Activated CD4-positive, alpha-beta T cell treated with anti-CD3 and anti-CD28 coated beads, Interleukin-2, Interleukin-6, amounts not matched to agents 100 ng/mL and 50 ng/mL, durations not matched to agents 16 hours and 8 hours (primary cell): Measurements from ENCODE around the gene KLF13.

Experiments used
- DNase-seq: peaks from one replicate; pipeline ENCODE4 v3.0.0-alpha.2; 2020

KLF13 gene

GRCh38 chr15:31300981-31301672 is 25.5 kb upstream of the KLF13 start:
- DNase-seq, result no peak

DNA sequence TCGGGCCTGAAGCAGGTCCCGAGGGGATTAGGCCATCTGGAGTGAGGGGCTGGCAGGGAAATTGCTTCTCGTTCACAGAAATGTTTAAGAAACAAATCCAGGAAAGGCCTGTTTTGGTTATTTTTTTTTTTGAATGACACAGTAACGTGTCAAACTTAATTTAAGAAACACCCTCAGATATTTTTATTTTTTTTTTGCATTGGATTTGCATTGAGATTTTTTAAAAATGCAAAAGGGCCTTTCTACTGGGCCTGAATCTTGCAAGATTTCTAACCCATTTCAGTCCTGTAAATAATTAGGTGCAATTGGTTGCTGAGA is 25.0 kb upstream of the KLF13 start:
- DNase-seq, result no peak

DNA sequence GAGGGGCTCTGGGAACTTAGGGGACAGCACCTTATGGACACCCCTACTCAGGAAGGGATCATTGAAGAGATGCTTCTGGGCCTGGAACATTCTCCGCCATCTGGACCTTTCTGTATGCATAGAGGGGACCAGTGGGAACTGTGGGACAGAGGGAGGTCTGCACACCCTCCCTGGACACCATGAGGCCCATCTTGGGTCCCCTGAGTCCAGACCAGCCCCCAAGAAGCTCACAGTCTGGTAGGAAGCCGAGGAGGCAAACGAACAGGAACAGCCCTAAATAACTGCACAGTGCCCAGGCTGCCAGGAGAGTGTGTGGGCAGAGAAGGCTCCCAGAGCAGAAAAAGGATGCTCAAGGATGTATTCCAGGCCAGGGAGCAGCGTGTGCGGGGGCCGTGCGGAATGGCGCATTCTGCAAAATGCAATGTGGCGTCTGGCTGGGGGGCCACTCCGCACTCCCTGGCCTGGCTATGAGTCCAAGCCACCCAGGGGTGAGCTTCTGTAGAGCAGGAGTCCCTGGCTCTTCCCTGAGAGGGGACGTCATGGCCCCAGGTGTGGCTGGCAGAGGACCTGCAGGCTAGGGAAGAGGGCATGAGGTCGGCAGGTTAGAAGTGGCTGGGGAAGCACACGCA is 24.5 kb upstream of the KLF13 start:
- DNase-seq, result no peak

DNA sequence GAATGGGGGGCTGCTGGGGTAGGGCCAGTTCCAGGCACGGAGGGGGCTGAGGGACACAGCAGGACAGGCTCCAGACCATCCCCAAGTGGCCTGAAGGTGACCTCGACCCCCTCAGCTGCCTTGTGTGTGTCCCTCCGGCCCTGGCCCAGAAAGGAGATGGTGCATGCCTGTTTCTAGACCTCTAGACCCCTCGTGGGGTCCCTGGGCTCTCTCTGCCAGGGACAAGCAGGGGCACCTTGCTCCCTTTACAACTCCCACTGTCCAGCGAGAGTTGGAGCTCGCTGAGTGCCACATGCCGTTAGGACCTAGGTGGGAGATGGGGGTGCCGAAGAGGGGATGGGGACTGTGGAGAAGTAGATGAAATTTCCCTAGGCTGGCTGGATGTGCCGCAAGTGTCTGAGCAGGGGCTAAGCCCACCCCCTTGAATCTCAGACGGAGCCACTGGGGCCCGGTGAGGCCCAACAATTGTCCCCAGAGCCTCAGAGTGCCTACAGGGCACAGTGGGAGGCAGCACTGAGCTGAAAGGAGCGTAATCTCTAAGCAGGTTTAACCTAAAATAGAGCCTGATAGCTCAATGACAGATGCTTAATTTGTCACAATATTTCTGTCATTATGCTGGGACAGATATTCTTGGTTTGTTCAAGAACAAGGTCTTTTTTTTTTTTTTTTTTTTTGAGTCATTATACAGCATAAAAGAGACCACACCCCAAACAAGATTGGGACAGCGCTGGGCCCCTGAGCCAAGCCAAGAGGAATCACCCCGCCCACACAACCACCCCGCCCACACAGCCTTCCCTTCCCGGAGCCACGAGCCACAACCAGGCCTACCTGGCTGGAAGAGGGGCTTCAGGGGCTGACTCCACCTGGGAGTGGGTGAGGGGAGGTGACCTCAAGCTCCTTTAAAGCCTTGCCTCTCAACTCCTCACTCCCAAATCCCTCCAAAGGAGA is 23.6 kb upstream of the KLF13 start:
- no peak for DNase-seq

- DNase-seq, result no peak
Observed at GRCh38 chr15:31303726-31304648, 22.6 kb upstream of the KLF13 start.

- DNase-seq, result no peak
Observed at GRCh38 chr15:31304751-31305365, 21.8 kb upstream of the KLF13 start.

DNA sequence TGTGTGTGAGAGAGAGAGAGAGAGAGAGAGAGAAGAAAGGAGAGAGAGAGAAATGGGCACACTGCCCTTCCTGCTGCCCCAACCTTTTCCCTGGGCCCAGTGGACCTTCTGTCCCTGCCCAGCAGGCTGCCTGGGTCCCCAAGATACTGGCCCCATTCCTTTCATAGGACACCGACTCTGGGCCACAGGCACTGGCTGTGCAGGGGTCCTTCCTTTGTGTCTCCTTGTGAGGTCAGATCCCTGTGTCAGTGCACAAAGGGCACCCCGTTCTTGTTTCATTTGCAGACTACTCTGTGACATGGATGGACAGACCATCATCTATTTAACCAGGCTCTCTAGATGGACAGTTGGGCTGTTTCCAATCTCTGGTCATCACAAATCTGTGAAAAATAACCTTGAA is 21.3 kb upstream of the KLF13 start:
- no peak for DNase-seq

GRCh38 chr15:31305796-31306425 is 20.7 kb upstream of the KLF13 start:
- DNase-seq, result no peak

- no peak for DNase-seq
Observed at GRCh38 chr15:31306426-31307269, 20.0 kb upstream of the KLF13 start.

DNA sequence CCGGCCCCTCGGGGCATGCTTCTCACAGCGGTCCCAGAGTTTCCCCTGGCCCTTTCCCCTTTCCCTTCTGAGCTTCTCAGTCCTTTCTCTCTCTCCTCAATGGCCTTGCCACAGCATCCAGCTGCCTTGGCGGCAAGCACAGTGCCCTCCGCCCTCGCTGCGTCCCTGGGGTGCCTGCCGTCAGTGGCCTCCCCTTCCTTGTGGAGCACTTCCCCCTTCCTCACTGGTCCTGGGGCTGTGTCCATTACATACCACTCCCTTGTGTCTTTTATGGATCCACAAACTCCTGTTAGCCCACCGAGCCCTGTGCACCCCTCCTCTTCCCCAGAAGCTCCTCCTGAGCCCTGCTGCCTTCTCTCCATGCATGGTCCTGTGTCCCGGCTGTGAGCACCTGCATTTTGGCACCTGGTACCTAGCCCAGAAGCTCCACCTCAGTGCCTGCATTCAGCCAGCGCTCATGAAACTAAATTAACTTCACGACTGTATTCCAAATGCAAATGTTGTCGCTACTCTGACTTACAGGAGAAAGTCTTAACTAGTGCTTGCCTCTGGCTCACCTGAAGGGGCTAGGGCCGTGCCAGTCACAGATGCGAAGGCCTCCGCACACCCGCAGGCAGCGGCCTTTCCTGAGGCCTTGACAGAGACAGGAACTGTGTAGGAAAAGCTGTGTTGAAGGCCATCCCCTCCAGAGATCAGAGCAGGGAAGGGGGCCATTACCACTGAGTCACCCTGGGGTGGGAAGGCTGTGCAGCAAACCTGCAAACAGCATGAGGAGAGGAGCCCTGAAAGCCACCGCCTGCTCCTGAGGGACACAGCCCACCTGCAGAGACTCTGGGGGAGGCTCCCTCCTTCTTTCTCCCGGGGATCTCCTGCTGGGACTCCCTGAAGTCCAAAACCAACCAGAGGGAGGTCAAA is 19.1 kb upstream of the KLF13 start:
- no peak for DNase-seq

- DNase-seq, result no peak
Observed at GRCh38 chr15:31308185-31308639, 18.4 kb upstream of the KLF13 start.

DNA sequence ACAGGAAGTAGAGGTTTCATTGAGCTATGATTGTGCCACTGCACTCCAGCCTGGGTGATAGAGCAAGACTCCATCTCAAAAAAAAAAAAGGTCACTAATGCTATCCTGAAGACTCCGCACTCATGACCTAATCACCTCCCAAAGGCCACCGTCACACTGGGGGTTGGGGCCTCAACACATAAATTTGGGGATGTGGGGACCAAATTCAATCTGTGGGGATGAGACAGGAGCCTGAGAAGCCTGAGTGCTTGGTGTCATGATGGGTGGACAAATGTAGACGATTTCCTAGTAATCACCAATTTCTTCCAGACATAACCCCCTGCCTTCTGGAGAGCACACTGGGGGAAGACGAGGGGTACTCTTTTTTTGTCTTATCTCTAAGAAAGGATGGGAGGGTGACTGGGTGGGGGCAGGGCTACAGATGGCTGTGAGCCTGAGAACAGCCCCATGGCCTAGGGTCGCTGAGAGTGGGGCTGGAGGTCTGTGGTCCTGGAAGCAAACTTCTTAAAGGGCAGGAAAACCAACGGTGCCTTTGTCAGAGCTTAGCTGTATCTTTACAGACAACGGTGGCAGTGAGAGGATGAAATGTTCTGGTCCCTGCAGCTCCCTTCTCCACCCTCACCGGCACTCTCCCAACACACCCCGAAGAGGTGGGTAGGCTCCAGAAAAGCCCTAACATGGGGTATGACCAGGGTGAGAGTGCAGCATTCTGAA is 16.6 kb upstream of the KLF13 start:
- DNase-seq, result no peak

DNA sequence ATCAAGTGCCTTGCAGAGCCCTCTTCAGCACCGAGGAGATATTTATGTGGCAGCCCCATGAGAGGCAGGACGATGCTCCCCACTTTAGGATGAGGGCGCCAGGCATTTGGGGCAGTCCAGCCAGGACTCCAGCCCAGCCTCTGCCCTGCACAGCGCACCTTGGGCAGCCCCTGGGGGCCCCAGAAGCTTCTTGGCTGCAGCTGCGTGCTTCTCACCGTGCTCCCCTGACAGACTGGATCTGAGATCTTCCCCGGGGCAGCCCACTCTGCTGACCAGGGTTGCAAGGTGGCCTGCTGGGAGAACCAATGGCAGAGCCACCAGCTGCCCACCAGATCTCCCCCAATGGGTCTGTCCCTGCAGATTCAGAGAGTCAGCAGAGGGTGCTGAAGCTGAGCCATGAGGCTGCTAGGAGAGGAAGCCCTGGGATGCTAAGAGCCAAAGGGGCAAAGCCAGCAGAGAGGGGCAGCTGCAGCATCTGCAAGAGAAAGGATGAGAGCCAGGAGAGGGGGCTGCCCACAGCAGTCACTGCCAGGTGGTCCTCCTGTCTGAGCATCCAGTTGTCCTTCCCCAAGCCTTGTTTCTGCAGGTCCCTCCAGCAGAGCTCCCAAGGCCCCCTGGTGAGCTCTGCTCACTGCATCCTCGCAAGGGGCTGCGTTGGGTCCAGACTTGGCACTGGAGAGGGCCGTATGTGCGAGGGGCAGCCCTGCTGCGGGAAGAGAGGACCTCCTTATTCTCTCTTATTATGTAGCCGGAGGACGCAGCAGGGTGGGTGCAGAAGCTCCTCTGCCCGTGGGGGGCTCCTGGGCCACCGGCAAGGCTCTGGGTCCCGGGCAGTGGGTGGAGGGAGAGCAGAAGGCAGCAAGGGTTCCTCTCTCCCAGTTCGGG is 14.7 kb upstream of the KLF13 start:
- no peak for DNase-seq

GRCh38 chr15:31313223-31313622 is 13.4 kb upstream of the KLF13 start:
- DNase-seq, result no peak

GRCh38 chr15:31314380-31314779 is 12.3 kb upstream of the KLF13 start:
- no peak for DNase-seq

- DNase-seq, result no peak
Observed at GRCh38 chr15:31316135-31316795, 10.4 kb upstream of the KLF13 start.

- no peak for DNase-seq
Observed at GRCh38 chr15:31317017-31317416, 9.6 kb upstream of the KLF13 start.
